Esophagus muscularis mucosa (tissue), 4 donors: ENCODE results near the gene OR5K3. TPM values are rescaled to one million over a fixed set of nuclear protein-coding genes. Genes with fewer than 3 reads are reported as not detected.
"Not testable (repeated sequence)": the region's sequence is repeated elsewhere in the genome, so short reads cannot be mapped to it uniquely, and the experiment has no call there.

Experiments
- DNase-seq: peaks from one replicate; pipeline ENCODE4 v3.0.0-alpha.2; 2017; ENCODE audit errors: extremely low spot score
- H3K27ac ChIP-seq, 4 donors: fragments of 200-600 bp; sonication (generic); replicated peaks in 1 of 4; 1 replicate in 3 of 4; 2 replicates in 1 of 4; pipeline ENCODE4 v1.5.1; 2016 to 2019; ENCODE audit warnings: mild to moderate bottlenecking in 1 of 4
- H3K27me3 ChIP-seq, 4 donors: fragments of 200-600 bp; sonication (generic); one replicate each; pipeline versions ENCODE4 v1.5.1 to v1.6.0; 2016 to 2019
- H3K36me3 ChIP-seq, 4 donors: fragments of 200-600 bp; sonication (generic); one replicate each; pipeline ENCODE4 v1.5.1; 2016 to 2019
- H3K4me1 ChIP-seq, 4 donors: fragments of 200-600 bp; sonication (generic); one replicate each; pipeline ENCODE4 v1.5.1; 2016 to 2019
- H3K4me3 ChIP-seq, 4 donors: fragments of 200-600 bp; sonication (generic); 1 replicate in 2 of 4; 2 replicates in 2 of 4; pipeline ENCODE4 v1.5.1; 2016 to 2019; ENCODE audit warnings: mild to moderate bottlenecking in 4 of 4, moderate library complexity in 1 of 4
- H3K9me3 ChIP-seq, 4 donors: fragments of 200-600 bp; sonication (generic); 1 replicate in 3 of 4; 2 replicates in 1 of 4; pipeline ENCODE4 v1.5.1; 2016 to 2019
- EP300 ChIP-seq: sonication (generic); formaldehyde crosslinking; IDR thresholded peaks from one replicate; pipeline ENCODE4 v1.6.1; 2017; ENCODE audit warnings: antibody characterized with exemption
- POLR2A ChIP-seq: fragments of 450-650 bp; IDR thresholded peaks from one replicate; pipeline ENCODE4 v1.6.1; 2017; ENCODE audit warnings: antibody characterized with exemption, moderate library complexity, mild to moderate bottlenecking, low read depth
- POLR2AphosphoS5 ChIP-seq, 2 donors: sonication (generic); formaldehyde crosslinking; IDR thresholded peaks; one replicate each; pipeline ENCODE4 v1.6.1; 2017; ENCODE audit warnings: antibody characterized with exemption in 2 of 2
- WGBS: methylation state at CpG from one replicate; pipeline ENCODE4 v1.1.5; 2018; 5-methylcytosine and 5-hydroxymethylcytosine counted together
- intact Hi-C: fragments of 100-400 bp; cut with DNase I; formaldehyde crosslinking; loops from one replicate; pipeline ENCODE4 v1.15.1; 2023
- total RNA-seq, 4 donors: library from RNA; depleted of rRNA; stranded (reverse); fragments of >200 nt; gene quantifications; one replicate each; pipeline versions ENCODE4 v1.1.0 to v1.2.1, GENCODE V29; 2016
- TF ChIP-seq, protein P1 (sequence below), 3 experiments: fragments of 200-600 bp in 2 of 3; fragments of 450-650 bp in 1 of 3; sonication (generic) in 2 of 3; IDR thresholded peaks; one replicate each; pipeline ENCODE4 v1.5.1; 2017 to 2019; ENCODE audit warnings: antibody characterized with exemption in 3 of 3, mild to moderate bottlenecking in 2 of 3, moderate library complexity in 1 of 3

Gene OR5K3
- total RNA-seq, 4 donors from 2014 or later: not detected

DNA sequence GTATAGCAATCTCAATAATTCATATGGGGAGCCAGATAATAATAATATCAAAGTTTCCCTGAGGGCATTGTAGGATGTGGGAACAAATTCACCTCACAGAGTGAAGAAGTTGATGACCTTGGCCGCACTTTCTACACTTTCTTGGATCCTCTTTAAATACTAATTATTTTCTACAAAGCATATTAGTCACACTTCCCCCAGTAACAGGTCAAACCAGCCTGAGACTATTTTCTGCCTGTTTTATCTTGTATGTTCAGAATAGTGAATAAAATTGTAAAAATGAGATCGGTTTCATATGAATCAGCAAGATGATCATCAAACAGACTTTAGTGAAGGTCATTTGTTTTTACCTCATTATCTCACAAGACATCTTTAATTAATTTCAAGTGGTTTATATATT lies 2.3 kb upstream of the OR5K3 start:
- H3K27ac ChIP-seq: no peak overlapping the region
- no peaks in the 10 kb centered on the region for H3K27me3 ChIP-seq
- H3K4me1 ChIP-seq: no peaks in the 10 kb centered on the region
- H3K36me3 ChIP-seq: no peaks in the 10 kb centered on the region
- no peaks in the 10 kb centered on the region for H3K9me3 ChIP-seq
- TF ChIP-seq POLR2A (no peak), EP300 (no peak), POLR2AphosphoS5 (IDR thresholded peaks at IDR 0.05) (no peak)
- TF ChIP-seq, protein P1, sequence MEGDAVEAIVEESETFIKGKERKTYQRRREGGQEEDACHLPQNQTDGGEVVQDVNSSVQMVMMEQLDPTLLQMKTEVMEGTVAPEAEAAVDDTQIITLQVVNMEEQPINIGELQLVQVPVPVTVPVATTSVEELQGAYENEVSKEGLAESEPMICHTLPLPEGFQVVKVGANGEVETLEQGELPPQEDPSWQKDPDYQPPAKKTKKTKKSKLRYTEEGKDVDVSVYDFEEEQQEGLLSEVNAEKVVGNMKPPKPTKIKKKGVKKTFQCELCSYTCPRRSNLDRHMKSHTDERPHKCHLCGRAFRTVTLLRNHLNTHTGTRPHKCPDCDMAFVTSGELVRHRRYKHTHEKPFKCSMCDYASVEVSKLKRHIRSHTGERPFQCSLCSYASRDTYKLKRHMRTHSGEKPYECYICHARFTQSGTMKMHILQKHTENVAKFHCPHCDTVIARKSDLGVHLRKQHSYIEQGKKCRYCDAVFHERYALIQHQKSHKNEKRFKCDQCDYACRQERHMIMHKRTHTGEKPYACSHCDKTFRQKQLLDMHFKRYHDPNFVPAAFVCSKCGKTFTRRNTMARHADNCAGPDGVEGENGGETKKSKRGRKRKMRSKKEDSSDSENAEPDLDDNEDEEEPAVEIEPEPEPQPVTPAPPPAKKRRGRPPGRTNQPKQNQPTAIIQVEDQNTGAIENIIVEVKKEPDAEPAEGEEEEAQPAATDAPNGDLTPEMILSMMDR (IDR thresholded peaks at IDR 0.05): no peak
- H3K4me3 ChIP-seq: no peak overlapping the region
- no peak for DNase-seq
- intact Hi-C loops: no loop called here
- 69% methylated on average over 2 of the region's 2 CpGs for WGBS

DNA sequence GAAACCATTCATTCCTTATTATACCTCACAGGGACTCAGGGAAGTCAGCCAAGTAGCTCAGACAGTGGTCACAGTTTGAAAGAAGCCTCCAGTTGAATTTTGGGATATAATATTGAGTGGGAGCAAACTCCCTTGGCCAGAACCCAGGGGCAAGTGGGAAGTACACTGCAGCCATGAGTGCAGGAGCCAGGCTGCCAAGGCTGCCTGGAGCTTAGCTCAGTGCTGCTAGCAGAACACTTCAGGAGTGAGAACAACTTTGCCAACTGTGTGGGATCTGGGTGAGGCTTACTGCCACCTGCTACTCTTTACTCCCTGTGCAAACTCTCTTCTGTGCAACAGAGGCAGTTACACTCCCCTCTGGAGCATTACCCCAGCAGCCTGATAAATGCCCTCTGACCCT lies 4.6 kb downstream of the OR5K3 start:
- DNase-seq: no peak
- H3K9me3 ChIP-seq: peaks cover 0 to 11% (median 7%) of the 10 kb centered on the region in 4 donors
- no peak overlapping the region for H3K4me3 ChIP-seq
- no peaks in the 10 kb centered on the region for H3K36me3 ChIP-seq
- no peaks in the 10 kb centered on the region for H3K27me3 ChIP-seq
- no peaks in the 10 kb centered on the region for H3K4me1 ChIP-seq
- intact Hi-C loops: no loop called here
- no peak overlapping the region for H3K27ac ChIP-seq
- TF ChIP-seq EP300: no peak
- TF ChIP-seq, protein P1 (IDR thresholded peaks at IDR 0.05): no peak
- TF ChIP-seq POLR2AphosphoS5 (IDR thresholded peaks at IDR 0.05): no peak
- TF ChIP-seq POLR2A: no peak

DNA sequence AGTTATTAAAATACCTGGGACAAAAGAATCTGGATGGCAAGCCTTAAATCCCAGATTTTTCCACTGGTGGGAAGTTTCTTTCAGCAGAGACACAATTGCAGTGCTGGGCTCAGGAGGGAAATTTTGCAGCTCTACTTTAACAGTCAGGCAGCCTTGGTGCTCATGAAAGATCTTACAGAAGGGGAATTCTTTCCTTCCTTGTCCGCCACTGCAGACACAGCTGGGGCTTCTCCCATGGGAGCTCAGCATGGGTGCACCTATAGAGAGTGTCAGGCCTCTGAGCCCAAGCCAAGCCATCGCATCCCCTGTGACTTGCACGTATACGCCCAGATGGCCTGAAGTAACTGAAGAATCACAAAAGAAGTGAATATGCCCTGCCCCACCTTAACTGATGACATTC lies 6.0 kb downstream of the OR5K3 start:
- H3K4me1 ChIP-seq, H3K36me3 ChIP-seq, DNase-seq, H3K27ac ChIP-seq, H3K4me3 ChIP-seq, intact Hi-C loops, H3K27me3 ChIP-seq: not testable (repeated sequence)
- H3K9me3 ChIP-seq: peaks cover 0 to 11% (median 7%) of the 10 kb centered on the region in 4 donors
- WGBS: 100% methylated on average over 1 of the region's 4 CpGs

DNA sequence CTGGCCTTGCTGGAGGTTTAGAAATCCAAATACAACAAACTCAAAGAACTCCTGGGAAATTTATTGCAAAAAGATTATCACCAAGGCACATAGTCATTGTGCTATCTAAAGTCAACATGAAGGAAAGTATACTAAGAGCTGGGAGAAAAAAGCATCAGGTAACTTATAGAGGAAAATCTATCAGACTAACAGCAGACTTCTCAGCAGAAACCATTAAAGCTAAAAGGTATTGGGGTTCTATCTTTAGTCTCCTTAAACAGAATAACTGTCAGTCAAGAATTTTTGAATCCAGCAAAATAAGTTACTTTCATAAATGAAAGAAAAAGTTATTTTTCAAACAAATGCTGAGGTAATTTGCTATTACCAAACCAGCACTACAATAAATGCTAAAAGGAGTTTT lies 8.0 kb downstream of the OR5K3 start:
- Histone ChIP-seq H3K27ac (no peak overlapping the region), H3K9me3 (peaks cover 0 to 25% (median 19%) of the 10 kb centered on the region in 4 donors), H3K36me3 (no peaks in the 10 kb centered on the region), H3K27me3 (no peaks in the 10 kb centered on the region), H3K4me3 (no peak overlapping the region), H3K4me1 (no peaks in the 10 kb centered on the region)
- no peak for DNase-seq
- intact Hi-C loops: no loop called here
- TF ChIP-seq POLR2A: no peak
- TF ChIP-seq, protein P1 (IDR thresholded peaks at IDR 0.05): no peak

DNA sequence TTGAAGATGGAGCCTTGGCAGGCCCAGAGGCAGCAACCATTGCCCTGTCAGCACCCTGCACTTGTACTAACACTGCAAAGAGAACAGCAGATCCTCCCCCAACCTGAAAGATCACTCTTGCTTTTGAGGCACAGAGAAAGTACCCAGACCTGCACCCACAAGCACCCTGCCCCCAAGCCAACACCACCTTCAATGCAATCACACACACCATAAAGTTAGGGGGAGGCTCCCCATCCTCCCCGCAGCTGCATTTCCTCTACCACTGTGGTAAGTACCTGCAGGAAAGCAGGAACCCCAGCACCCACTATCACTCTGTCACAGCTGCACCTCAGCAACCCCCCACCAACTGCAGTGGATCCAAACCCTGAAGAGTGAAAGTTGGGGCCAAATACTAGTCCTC lies 12.0 kb downstream of the OR5K3 start:
- H3K9me3 ChIP-seq: peaks cover 3 to 55% (median 39%) of the 10 kb centered on the region in 4 donors
- 89% methylated on average over 1 of the region's 1 CpG for WGBS

More for the DNA sequence above, 12.0 kb downstream of the OR5K3 start:
- no peak overlapping the region for H3K4me3 ChIP-seq
- TF ChIP-seq POLR2AphosphoS5 (IDR thresholded peaks at IDR 0.05): no peak
- TF ChIP-seq, protein P1 (IDR thresholded peaks at IDR 0.05): no peak
- no peak for TF ChIP-seq EP300
- no peak for TF ChIP-seq POLR2A
- intact Hi-C loops: no loop called here
- H3K4me1 ChIP-seq: no peaks in the 10 kb centered on the region
- no peak for DNase-seq
- H3K27ac ChIP-seq: no peak overlapping the region
- H3K36me3 ChIP-seq: no peaks in the 10 kb centered on the region
- no peaks in the 10 kb centered on the region for H3K27me3 ChIP-seq
